IPS DF 19.7 (cell line): ENCODE data around the gene MRAP.
"Not testable (repeated sequence)": the region's sequence is repeated elsewhere in the genome, so short reads cannot be mapped to it uniquely, and the experiment has no call there.

ENCODE experiments used
- DNase-seq: peaks from one replicate; pipeline ENCODE4 v3.0.0-alpha.2; 2013; ENCODE audit warnings: low read depth, low spot score

Gene MRAP

DNA sequence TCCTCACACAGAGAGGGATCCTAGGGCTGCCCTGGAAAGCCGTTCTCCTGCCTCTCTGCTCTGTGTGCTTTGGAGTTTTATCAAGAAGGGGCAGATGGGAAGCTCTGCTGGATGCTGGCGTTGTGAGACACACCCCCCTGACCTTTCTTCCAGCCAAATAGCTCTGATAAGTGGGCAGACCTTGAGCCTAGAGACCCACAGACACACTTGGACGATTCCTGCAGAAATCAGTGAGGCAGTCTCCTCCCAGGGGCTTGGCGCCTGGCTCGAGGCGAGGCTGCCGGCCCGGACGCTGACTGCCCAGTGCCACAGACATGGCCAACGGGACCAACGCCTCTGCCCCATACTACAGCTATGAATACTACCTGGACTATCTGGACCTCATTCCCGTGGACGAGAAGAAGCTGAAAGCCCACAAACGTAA, at the start of gene MRAP:
Gene MRAP, plus strand, starts transcription at position 198 of the 424 bp plus-strand sequence. Its CDS starts 117 bp downstream, at position 315.
- no peak for DNase-seq

DNA sequence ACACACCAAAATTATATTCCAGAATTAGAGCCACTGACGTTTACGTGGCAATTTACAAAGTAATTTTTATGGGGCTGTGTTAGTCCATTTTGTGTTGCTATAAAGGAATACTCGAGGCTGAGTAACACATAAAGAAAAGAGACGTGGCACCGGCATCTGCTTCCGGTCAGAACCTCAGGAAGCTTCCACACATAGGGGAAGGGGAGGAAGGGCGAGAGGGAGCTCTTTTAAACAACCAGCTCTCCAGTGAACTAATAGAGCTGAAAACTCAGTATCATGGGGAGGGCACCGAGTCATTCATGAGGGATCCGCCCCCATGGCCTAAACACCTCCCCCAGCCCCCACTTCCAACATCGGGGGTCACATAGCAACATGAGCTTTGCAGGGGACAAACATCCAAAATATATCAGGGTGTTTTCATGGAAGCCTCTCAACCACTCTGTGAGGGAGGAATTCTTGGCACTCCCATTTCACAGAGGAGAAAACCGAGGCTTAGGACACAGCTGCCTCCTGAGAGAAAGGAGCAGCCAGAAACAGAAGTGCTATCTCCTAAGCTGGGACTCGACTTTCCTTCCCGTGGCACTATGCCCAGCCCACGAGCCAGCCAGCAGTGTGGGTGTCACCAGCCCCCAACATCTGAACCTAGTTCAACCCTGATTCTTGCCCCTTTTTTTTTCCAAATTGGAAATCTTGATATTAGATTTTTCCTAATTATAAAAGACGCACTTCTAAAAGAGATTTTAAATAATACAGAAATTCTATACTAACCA, 49.0 kb upstream of the MRAP start:
- DNase-seq: no peak

DNA sequence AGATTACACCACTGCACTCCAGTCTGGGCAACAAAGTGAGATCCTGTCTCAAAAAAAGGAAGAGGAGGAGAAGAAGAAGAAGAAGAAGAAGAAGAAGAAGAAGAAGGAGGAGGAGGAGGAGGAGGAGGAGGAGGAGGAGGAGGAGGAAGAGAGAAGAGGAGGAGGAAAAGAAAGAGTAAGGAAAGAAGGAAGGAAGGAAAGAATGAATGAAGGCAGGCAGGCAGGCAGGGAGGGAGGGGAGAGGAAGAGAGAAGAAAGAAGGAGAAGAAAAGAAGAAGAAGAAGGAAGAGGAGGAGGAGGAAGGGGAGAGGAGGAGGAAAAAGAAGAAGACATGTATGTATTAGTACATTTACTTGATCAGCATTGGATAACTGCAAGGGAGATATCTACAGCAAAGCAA, 46.5 kb upstream of the MRAP start:
- DNase-seq: no peak

- DNase-seq: no peak
Measured at GRCh38 chr21:32253215-32253641, 45.4 kb upstream of the MRAP start.

DNA sequence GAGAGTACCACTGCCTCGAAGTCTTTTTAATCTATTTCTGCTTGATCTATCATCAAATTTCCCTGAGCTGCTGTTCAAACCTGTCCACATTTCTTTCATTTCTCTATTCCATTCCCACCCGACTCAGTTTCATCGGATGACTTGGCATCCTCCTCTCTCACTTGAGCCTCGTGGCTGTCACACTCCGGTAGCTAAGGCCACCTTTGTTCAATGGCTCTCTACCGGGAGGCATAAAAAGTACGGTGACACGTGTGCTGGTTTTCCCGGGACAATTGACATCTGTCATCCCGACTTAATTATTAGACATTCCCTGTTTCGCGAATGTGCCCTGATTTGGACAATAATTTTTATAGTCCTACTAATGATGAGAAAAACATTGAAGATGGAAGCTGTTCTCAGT, 42.4 kb upstream of the MRAP start:
- DNase-seq: no peak

GRCh38 chr21:32256873-32257620, 41.6 kb upstream of the MRAP start:
- DNase-seq: no peak

GRCh38 chr21:32257962-32258785, 40.5 kb upstream of the MRAP start:
- DNase-seq: peak; percentile 54

- not testable (repeated sequence) for DNase-seq
Measured at GRCh38 chr21:32258786-32259048, 39.9 kb upstream of the MRAP start.

GRCh38 chr21:32260130-32260529, 38.5 kb upstream of the MRAP start:
- no peak for DNase-seq

DNA sequence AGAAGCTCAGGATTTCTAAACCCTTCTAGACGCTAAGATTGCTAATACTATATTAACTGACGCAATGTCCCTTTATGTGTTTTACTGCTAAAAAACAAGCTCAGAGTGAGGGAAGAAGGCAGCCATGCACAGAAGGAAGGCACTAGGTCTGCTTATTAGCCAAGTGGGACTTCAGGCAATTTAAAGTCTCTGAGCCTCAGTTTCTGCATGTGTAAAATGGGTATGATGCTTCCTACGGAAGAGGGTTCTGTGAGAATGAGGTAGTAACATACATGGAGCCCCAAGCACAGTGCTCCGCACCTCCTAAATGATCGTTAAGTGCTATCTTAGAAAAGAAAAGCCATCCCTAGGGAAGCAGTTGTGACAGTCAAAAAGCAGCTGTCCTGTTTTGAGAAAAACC, 36.7 kb upstream of the MRAP start:
- DNase-seq: no peak

- not testable (repeated sequence) for DNase-seq
Measured at GRCh38 chr21:32265321-32265720, 33.3 kb upstream of the MRAP start.

- DNase-seq: no peak
Measured at GRCh38 chr21:32270748-32271147, 27.9 kb upstream of the MRAP start.

DNA sequence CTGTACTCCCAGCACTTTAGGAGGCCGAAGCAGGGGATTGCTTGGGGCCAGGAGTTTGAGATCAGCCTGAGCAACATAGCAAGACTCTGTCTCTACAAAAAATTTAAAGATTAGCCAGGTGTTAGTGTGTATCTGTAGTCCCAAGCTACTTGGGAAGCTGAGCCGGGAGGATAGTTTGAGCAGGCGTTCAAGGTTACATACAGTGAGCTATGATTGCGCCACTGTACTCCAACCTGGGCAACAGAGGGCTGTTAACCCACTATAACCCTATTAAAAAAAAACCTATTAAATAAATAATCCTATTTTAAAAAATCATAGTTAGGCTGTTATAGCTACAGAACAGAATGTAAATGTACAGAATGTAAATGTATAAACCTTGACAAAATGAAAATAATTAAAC, 22.0 kb upstream of the MRAP start:
- no peak for DNase-seq

GRCh38 chr21:32278103-32278502, 20.6 kb upstream of the MRAP start:
- no peak for DNase-seq

DNA sequence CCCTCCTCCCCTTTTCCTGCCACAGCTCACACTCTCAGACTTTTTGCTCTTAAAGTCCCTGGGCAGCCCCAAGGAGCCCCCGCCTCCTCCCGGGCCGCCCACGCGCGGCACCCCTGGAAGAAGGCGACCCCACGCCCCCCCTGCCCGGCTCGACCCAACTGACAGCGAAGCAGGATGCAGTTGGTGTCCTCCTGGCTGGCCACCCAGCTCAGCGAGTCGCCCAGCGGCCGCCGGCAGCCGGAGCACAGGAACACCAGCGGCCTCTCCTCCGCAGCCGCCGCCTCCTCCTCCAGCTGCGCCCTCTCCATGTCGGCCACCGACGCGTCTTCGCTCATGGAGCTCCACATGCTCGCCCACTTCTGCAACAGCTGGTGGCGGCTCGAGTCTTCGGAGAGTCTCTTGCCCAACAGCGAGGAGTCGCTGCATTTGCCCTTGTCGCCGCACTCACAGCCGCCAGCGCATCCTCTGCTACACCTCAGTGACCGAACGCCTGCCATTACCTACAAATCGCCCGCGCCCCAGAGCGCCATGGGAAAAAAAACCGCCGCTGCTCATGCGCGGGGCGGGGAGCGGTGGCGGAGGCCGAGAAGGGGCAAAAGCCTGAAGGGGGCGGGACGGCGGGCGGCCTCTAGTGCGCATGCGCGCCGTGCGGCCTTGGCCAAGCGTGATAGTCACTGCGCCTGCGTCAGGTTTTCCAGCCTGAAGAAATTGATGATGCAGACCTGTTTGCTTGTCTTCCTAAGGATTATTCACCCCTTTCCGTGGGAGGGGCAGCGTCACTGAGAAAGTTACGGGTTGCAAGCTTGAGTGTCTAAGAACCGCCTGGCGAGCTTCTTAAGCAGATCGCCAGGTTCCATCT, 19.9 kb upstream of the MRAP start, which contains the start of gene MIS18A:
Gene MIS18A, minus strand, starts transcription at position 532 of the 859 bp plus-strand sequence. Its CDS starts 35 bp downstream, at position 497.
- peak; percentile 30 for DNase-seq

GRCh38 chr21:32279377-32279680, 19.3 kb upstream of the MRAP start:
- DNase-seq: no peak

DNA sequence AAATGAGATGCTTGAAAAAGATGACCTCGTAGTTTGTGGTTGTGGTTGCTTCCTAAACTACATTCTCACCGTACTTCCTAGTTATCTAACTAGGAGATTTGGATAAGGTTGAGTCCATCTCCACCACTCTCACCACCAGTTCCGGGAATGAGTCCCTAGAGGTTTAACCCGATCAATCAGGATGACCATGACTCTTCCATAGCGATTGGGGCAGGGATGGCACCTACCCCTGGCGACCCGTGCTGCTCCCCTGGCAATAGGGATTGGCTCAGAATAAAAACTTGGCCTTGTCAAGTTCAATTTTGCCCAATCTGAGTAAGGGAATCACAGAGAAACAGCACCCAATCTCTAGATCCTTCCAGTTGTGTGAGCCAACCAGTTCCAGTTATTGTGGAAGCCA, 17.1 kb upstream of the MRAP start:
- no peak for DNase-seq

DNA sequence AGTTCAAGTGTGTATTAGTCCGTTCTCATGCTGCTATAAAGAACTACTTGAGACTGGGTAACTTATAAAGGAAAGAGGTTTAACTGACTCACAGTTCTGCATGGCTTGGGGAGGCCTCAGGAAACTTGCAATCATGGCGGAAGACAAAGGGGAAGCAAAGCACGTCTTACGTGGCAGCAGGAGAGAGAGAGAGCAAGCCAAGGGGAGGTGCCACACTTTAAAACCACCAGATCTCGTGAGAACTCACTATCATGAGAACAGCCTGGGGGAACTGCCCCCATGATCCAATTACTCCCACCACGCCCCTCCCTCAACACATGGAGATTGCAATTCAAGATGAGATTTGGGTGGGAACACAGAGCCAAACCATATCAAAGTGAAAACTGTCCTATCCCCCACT, 15.7 kb upstream of the MRAP start:
- no peak for DNase-seq

DNA sequence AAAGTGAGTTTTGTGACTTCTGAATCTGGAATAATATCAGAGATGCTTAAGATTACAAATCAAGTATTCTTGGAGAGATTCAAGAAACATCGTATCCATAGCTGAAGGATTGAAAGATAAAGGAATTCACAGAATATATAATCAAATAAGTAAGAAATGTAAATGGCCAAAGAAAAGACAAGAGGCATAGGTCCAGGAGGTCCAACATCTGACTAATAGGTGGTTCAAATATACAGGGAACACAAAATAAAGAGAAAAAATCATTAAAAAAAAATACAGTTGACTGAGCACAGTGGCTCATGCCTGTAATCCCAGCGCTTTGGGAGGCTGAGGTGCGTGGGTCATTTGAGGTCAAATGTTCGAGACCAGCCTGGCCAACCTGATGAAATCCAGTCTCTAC, 13.2 kb upstream of the MRAP start:
- no peak for DNase-seq

DNA sequence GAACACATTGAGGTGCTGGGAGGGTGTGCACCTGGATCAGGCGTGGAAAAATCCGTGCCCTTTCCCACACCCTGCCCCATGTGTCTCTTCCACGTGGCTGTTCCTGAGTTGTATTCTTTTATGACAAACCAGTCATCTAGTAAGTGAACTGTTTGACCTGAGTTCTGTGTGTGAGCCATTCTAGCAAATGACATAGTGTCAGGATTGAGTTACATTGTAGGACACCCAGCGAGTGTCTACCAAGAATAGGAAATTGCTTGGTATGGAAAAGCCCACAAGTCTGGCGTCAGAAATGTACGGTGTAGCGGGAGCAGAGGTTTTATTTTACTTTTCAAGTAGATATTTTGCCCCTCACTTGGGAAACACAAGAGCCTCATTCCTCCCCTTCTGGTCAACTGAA, 1.2 kb upstream of the MRAP start:
- DNase-seq: no peak

- no peak for DNase-seq
Measured at GRCh38 chr21:32298148-32298559, 501 bp upstream of the MRAP start.

- DNase-seq: no peak
Measured at GRCh38 chr21:32299695-32300094, 1.0 kb downstream of the MRAP start.
